Natural killer cell (primary cell): ENCODE results near the gene GLYATL1. TPM values are rescaled to one million over a fixed set of nuclear protein-coding genes. Genes with fewer than 3 reads are reported as not detected.
A peak's percentile ranks its signal among the peaks of the same experiment; 100 is the strongest.

Source experiments
- ATAC-seq, 3 donors: fragments of 150-1000 bp in 2 of 3; fragments of 200-7000 bp in 1 of 3; cut with Tn5 transposase; 1 replicate in 1 of 3; 2 replicates in 2 of 3; pipeline ENCODE4 v1.10.0; 2021; ENCODE audit warnings: mild to moderate bottlenecking in 2 of 3, moderate library complexity in 2 of 3
- DNase-seq, 2 donors: peaks; one replicate each; pipeline versions ENCODE4 v3.0.0 to v3.0.0-alpha.2; 2013 to 2021; ENCODE audit warnings: mixed read lengths in 1 of 2
- H3K27ac ChIP-seq: one replicate; pipeline ENCODE4 v1.5.1; 2013; ENCODE audit warnings: mild to moderate bottlenecking, low read length
- H3K27me3 ChIP-seq: one replicate; pipeline ENCODE4 v1.6.1; 2013; ENCODE audit warnings: low read length; ENCODE audit not compliant: control insufficient read depth, insufficient read depth
- H3K36me3 ChIP-seq: one replicate; pipeline ENCODE4 v1.6.1; 2013; ENCODE audit warnings: low read length; ENCODE audit not compliant: control insufficient read depth, insufficient read depth
- H3K4me1 ChIP-seq: one replicate; pipeline ENCODE4 v1.6.1; 2013; ENCODE audit warnings: low read length; ENCODE audit not compliant: control insufficient read depth, insufficient read depth
- H3K4me3 ChIP-seq: one replicate; pipeline ENCODE4 v1.5.1; 2013; ENCODE audit warnings: low read length
- H3K9me3 ChIP-seq: one replicate; pipeline ENCODE4 v1.6.1; 2013; ENCODE audit warnings: low read length; ENCODE audit not compliant: control insufficient read depth, insufficient read depth
- H3K27ac Mint-ChIP-seq, 2 donors: one replicate each; pipeline ENCODE4 v1.8.0; 2022; ENCODE audit warnings: mild to moderate bottlenecking in 2 of 2, mixed read lengths in 2 of 2, moderate library complexity in 1 of 2
- H3K27me3 Mint-ChIP-seq, 2 donors: one replicate each; pipeline ENCODE4 v1.8.0; 2022; ENCODE audit warnings: low read depth in 2 of 2, mixed read lengths in 2 of 2
- H3K36me3 Mint-ChIP-seq: one replicate; pipeline ENCODE4 v1.8.0; 2022; ENCODE audit warnings: mixed read lengths
- H3K4me1 Mint-ChIP-seq, 2 donors: one replicate each; pipeline ENCODE4 v1.8.0; 2022; ENCODE audit warnings: mixed read lengths in 2 of 2
- H3K4me3 Mint-ChIP-seq: one replicate; pipeline ENCODE4 v1.8.0; 2022; ENCODE audit warnings: mild to moderate bottlenecking, moderate library complexity, mixed read lengths
- H3K9me3 Mint-ChIP-seq, 2 donors: one replicate each; pipeline ENCODE4 v1.8.0; 2022; ENCODE audit warnings: mixed read lengths in 2 of 2
- CTCF ChIP-seq: fragments of 200-600 bp; IDR thresholded peaks from one replicate; pipeline ENCODE4 v1.8.0; 2022; ENCODE audit warnings: antibody characterized with exemption
- WGBS: methylation state at CpG from one replicate; pipeline ENCODE4 v1.1.7; 2013; ENCODE audit warnings: missing lambda C conversion rate; ENCODE audit not compliant: insufficient coverage; 5-methylcytosine and 5-hydroxymethylcytosine counted together
- intact Hi-C: fragments of 100-400 bp; cut with micrococcal nuclease; formaldehyde crosslinking; loops from one replicate; pipeline ENCODE4 v1.14.2; 2022
- total RNA-seq, 4 donors: library from RNA; stranded (reverse); fragments of 120-200 nt in 1 of 4; gene quantifications; one replicate each; pipeline versions ENCODE4 v1.2.3 to v1.2.4, GENCODE V29; 2013 to 2022

GLYATL1 gene
- total RNA-seq, 3 donors from 2014 or later (not counting 1 experiment from before 2014, with no cell fraction given): not detected

- WGBS: 86% methylated on average over 1 of the region's 2 CpGs
- Histone ChIP-seq H3K36me3 (no peaks in the 10 kb centered on the region), H3K27me3 (no peaks in the 10 kb centered on the region), H3K4me1 (no peaks in the 10 kb centered on the region), H3K4me3 (no peak overlapping the region), H3K9me3 (no peaks in the 10 kb centered on the region), H3K27ac (no peak overlapping the region)
- peak in 1 of 2 donors; percentile 61 for DNase-seq
- Mint-ChIP-seq H3K27me3 (peaks cover 3 to 7% of the 10 kb centered on the region in 2 donors), H3K4me1 (no peaks in the 10 kb centered on the region), H3K27ac (no peak overlapping the region), H3K9me3 (no peaks in the 10 kb centered on the region), H3K36me3 (no peaks in the 10 kb centered on the region), H3K4me3 (no peak overlapping the region)
- intact Hi-C loops: loop anchor here (5.0 kb wide), 1 partner anchor 179 kb away; no protein-coding TSS in a partner anchor
- ATAC-seq: no peak
- TF ChIP-seq CTCF: no peak
Observed at GRCh38 chr11:58958500-58958899, 19.2 kb downstream of the GLYATL1 start.

- peaks cover 8 to 9% of the 10 kb centered on the region in 2 donors for H3K27me3 Mint-ChIP-seq
- H3K4me3 ChIP-seq: no peak overlapping the region
- intact Hi-C loops: no loop called here
- no peaks in the 10 kb centered on the region for H3K4me1 ChIP-seq
- TF ChIP-seq CTCF: no peak
- no peaks in the 10 kb centered on the region for H3K9me3 Mint-ChIP-seq
- no peaks in the 10 kb centered on the region for H3K27me3 ChIP-seq
- no peak for ATAC-seq
- WGBS: 93% methylated on average over 27 of the region's 27 CpGs
- H3K9me3 ChIP-seq: no peaks in the 10 kb centered on the region
- H3K27ac Mint-ChIP-seq: no peak overlapping the region
- DNase-seq: no peak
- no peaks in the 10 kb centered on the region for H3K4me1 Mint-ChIP-seq
- H3K27ac ChIP-seq: no peak overlapping the region
- H3K4me3 Mint-ChIP-seq: no peak overlapping the region
- no peaks in the 10 kb centered on the region for H3K36me3 Mint-ChIP-seq
- H3K36me3 ChIP-seq: no peaks in the 10 kb centered on the region
Observed at GRCh38 chr11:58963551-58964104, 24.3 kb downstream of the GLYATL1 start.

GRCh38 chr11:58965246-58965985 is 26.1 kb downstream of the GLYATL1 start:
- no peak for DNase-seq
- H3K4me1 ChIP-seq: no peaks in the 10 kb centered on the region
- H3K27ac Mint-ChIP-seq: no peak overlapping the region
- H3K27ac ChIP-seq: no peak overlapping the region
- intact Hi-C loops: no loop called here
- no peak overlapping the region for H3K4me3 ChIP-seq
- H3K36me3 ChIP-seq: no peaks in the 10 kb centered on the region
- H3K27me3 ChIP-seq: no peaks in the 10 kb centered on the region
- H3K36me3 Mint-ChIP-seq: no peaks in the 10 kb centered on the region
- H3K9me3 Mint-ChIP-seq: no peaks in the 10 kb centered on the region
- peaks cover 8 to 14% of the 10 kb centered on the region in 2 donors for H3K27me3 Mint-ChIP-seq
- no peaks in the 10 kb centered on the region for H3K4me1 Mint-ChIP-seq
- no peak overlapping the region for H3K4me3 Mint-ChIP-seq
- no peaks in the 10 kb centered on the region for H3K9me3 ChIP-seq
- 75% methylated on average over 6 of the region's 6 CpGs for WGBS
- no peak for TF ChIP-seq CTCF
- ATAC-seq: no peak
